Duodenal mucosa (tissue), 2 donors: ENCODE results near the gene SMIM5.

Experiments
- H3K27ac ChIP-seq: one replicate; pipeline ENCODE4 v1.7.0; 2013; ENCODE audit warnings: low read depth, low read length
- H3K27me3 ChIP-seq, 2 donors: one replicate each; pipeline ENCODE4 v1.7.0; 2013; ENCODE audit warnings: low read length in 2 of 2, control low read depth in 1 of 2; ENCODE audit not compliant: insufficient read depth in 2 of 2, control insufficient read depth in 1 of 2
- H3K36me3 ChIP-seq, 2 donors: one replicate each; pipeline ENCODE4 v1.7.0; 2013; ENCODE audit warnings: low read length in 2 of 2, control low read depth in 1 of 2; ENCODE audit not compliant: insufficient read depth in 2 of 2, control insufficient read depth in 1 of 2
- H3K4me1 ChIP-seq, 2 donors: one replicate each; pipeline ENCODE4 v1.7.0; 2013; ENCODE audit warnings: low read length in 2 of 2, control low read depth in 1 of 2; ENCODE audit not compliant: insufficient read depth in 2 of 2, control insufficient read depth in 1 of 2
- H3K4me3 ChIP-seq, 2 donors: one replicate each; pipeline ENCODE4 v1.7.0; 2013; ENCODE audit warnings: low read length in 2 of 2, low read depth in 1 of 2
- H3K9ac ChIP-seq, 2 donors: one replicate each; pipeline ENCODE4 v1.7.0; 2013; ENCODE audit warnings: low read length in 2 of 2, low read depth in 1 of 2
- H3K9me3 ChIP-seq, 2 donors: one replicate each; pipeline ENCODE4 v1.7.0; 2013; ENCODE audit warnings: low read length in 2 of 2, control low read depth in 1 of 2; ENCODE audit not compliant: control insufficient read depth in 1 of 2

The SMIM5 gene

GRCh38 chr17:75662511-75662910 is 29.3 kb downstream of the SMIM5 start:
- Histone ChIP-seq H3K36me3 (peaks cover 26 to 46% of the 10 kb centered on the region in 2 donors), H3K27me3 (no peaks in the 10 kb centered on the region), H3K4me1 (peaks cover 10 to 11% of the 10 kb centered on the region in 2 donors), H3K9me3 (no peaks in the 10 kb centered on the region), H3K4me3 (no peak overlapping the region), H3K27ac (no peak overlapping the region), H3K9ac (no peak overlapping the region)

GRCh38 chr17:75664099-75664549 is 30.9 kb downstream of the SMIM5 start:
- H3K27me3 ChIP-seq = no peaks in the 10 kb centered on the region
- H3K27ac ChIP-seq = no peak overlapping the region
- no peak overlapping the region for H3K4me3 ChIP-seq
- H3K4me1 ChIP-seq = peaks cover 18 to 22% of the 10 kb centered on the region in 2 donors
- no peaks in the 10 kb centered on the region for H3K9me3 ChIP-seq
- H3K36me3 ChIP-seq = peaks cover 26 to 41% of the 10 kb centered on the region in 2 donors
- H3K9ac ChIP-seq = no peak overlapping the region

GRCh38 chr17:75665981-75666380 is 32.7 kb downstream of the SMIM5 start:
- H3K4me1 ChIP-seq = peaks cover 18 to 22% of the 10 kb centered on the region in 2 donors
- H3K9ac ChIP-seq = peak overlapping the region in 1 of 2 donors; percentile 97
- no peaks in the 10 kb centered on the region for H3K9me3 ChIP-seq
- peaks cover 17 to 37% of the 10 kb centered on the region in 2 donors for H3K36me3 ChIP-seq
- peak overlapping the region; percentile 80 to 94 for H3K4me3 ChIP-seq
- H3K27me3 ChIP-seq = no peaks in the 10 kb centered on the region
- H3K27ac ChIP-seq = no peak overlapping the region

- peaks cover 18 to 22% of the 10 kb centered on the region in 2 donors for H3K4me1 ChIP-seq
- H3K27me3 ChIP-seq = no peaks in the 10 kb centered on the region
- peaks cover 22 to 35% of the 10 kb centered on the region in 2 donors for H3K36me3 ChIP-seq
- peak within 1 kb of the TSS; percentile 67 to 97 for H3K9ac ChIP-seq
- peak within 1 kb of the TSS; percentile 83 for H3K27ac ChIP-seq
- peak within 1 kb of the TSS; percentile 80 to 94 for H3K4me3 ChIP-seq
- no peaks in the 10 kb centered on the region for H3K9me3 ChIP-seq
These were observed 33.9 kb downstream of the SMIM5 start, which contains the start of the genes RECQL5 and SAP30BP for GRCh38 chr17:75666959-75667790. Gene RECQL5, minus strand, starts transcription at chr17:75667154. Its CDS starts 597 bp downstream, at chr17:75666557. Gene SAP30BP, plus strand, starts transcription at chr17:75667338. Its CDS starts 35 bp downstream, at chr17:75667373.

- Histone ChIP-seq H3K9ac (peak overlapping the region; percentile 65 to 94), H3K36me3 (peaks cover 19 to 35% of the 10 kb centered on the region in 2 donors), H3K4me1 (peaks cover 18 to 22% of the 10 kb centered on the region in 2 donors), H3K27me3 (no peaks in the 10 kb centered on the region), H3K27ac (no peak overlapping the region), H3K4me3 (peak overlapping the region; percentile 80 to 94), H3K9me3 (no peaks in the 10 kb centered on the region)
These were observed 34.6 kb downstream of the SMIM5 start for GRCh38 chr17:75667825-75668224.

- Histone ChIP-seq H3K9ac (peak overlapping the region in 1 of 2 donors; percentile 94), H3K27ac (no peak overlapping the region), H3K9me3 (no peaks in the 10 kb centered on the region), H3K4me3 (peak overlapping the region; percentile 80 to 94), H3K36me3 (peaks cover 22 to 35% of the 10 kb centered on the region in 2 donors), H3K27me3 (no peaks in the 10 kb centered on the region), H3K4me1 (peaks cover 18 to 22% of the 10 kb centered on the region in 2 donors)
These were observed 35.3 kb downstream of the SMIM5 start for GRCh38 chr17:75668489-75668888.

GRCh38 chr17:75670868-75671267 is 37.6 kb downstream of the SMIM5 start:
- peaks cover 26 to 40% of the 10 kb centered on the region in 2 donors for H3K36me3 ChIP-seq
- H3K4me3 ChIP-seq = no peak overlapping the region
- H3K4me1 ChIP-seq = peaks cover 14 to 19% of the 10 kb centered on the region in 2 donors
- no peak overlapping the region for H3K9ac ChIP-seq
- H3K27me3 ChIP-seq = no peaks in the 10 kb centered on the region
- H3K9me3 ChIP-seq = no peaks in the 10 kb centered on the region
- no peak overlapping the region for H3K27ac ChIP-seq

- peaks cover 26 to 45% of the 10 kb centered on the region in 2 donors for H3K36me3 ChIP-seq
- peaks cover 8 to 11% of the 10 kb centered on the region in 2 donors for H3K4me1 ChIP-seq
- H3K4me3 ChIP-seq = no peak overlapping the region
These were observed 38.8 kb downstream of the SMIM5 start for GRCh38 chr17:75672011-75672410.

GRCh38 chr17:75673487-75673886 is 40.3 kb downstream of the SMIM5 start:
- no peak overlapping the region for H3K27ac ChIP-seq
- no peak overlapping the region for H3K9ac ChIP-seq
- H3K36me3 ChIP-seq = peaks cover 32 to 52% of the 10 kb centered on the region in 2 donors
- H3K4me3 ChIP-seq = no peak overlapping the region
- peaks cover under 1 to 1% of the 10 kb centered on the region in 2 donors for H3K4me1 ChIP-seq
- H3K9me3 ChIP-seq = no peaks in the 10 kb centered on the region
- H3K27me3 ChIP-seq = no peaks in the 10 kb centered on the region

More at GRCh38 chr17:75672011-75672410, 38.8 kb downstream of the SMIM5 start:
- Histone ChIP-seq H3K9me3 (no peaks in the 10 kb centered on the region), H3K27me3 (no peaks in the 10 kb centered on the region), H3K9ac (no peak overlapping the region), H3K27ac (no peak overlapping the region)

- peaks cover 25 to 41% of the 10 kb centered on the region in 2 donors for H3K36me3 ChIP-seq
- H3K27ac ChIP-seq = no peak overlapping the region
- H3K27me3 ChIP-seq = no peaks in the 10 kb centered on the region
- no peak overlapping the region for H3K9ac ChIP-seq
- peaks cover 8 to 10% of the 10 kb centered on the region in 2 donors for H3K4me1 ChIP-seq
- no peaks in the 10 kb centered on the region for H3K9me3 ChIP-seq
- no peak overlapping the region for H3K4me3 ChIP-seq
These were observed 43.2 kb downstream of the SMIM5 start for GRCh38 chr17:75676461-75676860.
